SK-N-SH (cell line): ENCODE data around the gene ANO3. TPM values are rescaled to one million over a fixed set of nuclear protein-coding genes. Genes with fewer than 3 reads are reported as not detected.

Experiments used
- CTCF ChIA-PET: fragments of 300-600, 350-600 bp; formaldehyde crosslinking; extraction: SDS; loops from one replicate; lab custom pipeline; 2021; lab: Yijun Ruan, JAX
- POLR2A ChIA-PET: fragments of 350-600 bp; sonication (Branson Sonifier 250); formaldehyde crosslinking; extraction: SDS; loops from one replicate; lab custom pipeline; 2020; ENCODE audit warnings: antibody characterized with exemption, inconsistent platforms; lab: Yijun Ruan, JAX
- DNase-seq: peaks from one replicate; pipeline ENCODE4 v3.0.0; 2012
- H2AFZ ChIP-seq: fragments of 200-600 bp; sonication (generic); 2 replicates; pipeline ENCODE4 v1.8.1; 2016; ENCODE audit warnings: antibody characterized with exemption, mild to moderate bottlenecking, low read depth
- H3F3A ChIP-seq: fragments of 200-600 bp; sonication (generic); replicated peaks from 2 replicates; pipeline ENCODE3; 2016; ENCODE audit warnings: antibody characterized with exemption, mild to moderate bottlenecking; ENCODE audit not compliant: insufficient read depth
- H3K27ac ChIP-seq, 2 experiments: fragments of 200-500 bp in 1 of 2; fragments of 200-600 bp in 1 of 2; sonication (Bioruptor generic) in 1 of 2; sonication (generic), shearing (Covaris generic) in 1 of 2; 2 replicates each; pipeline versions ENCODE4 v1.5.1 to v1.6.1; 2014 to 2016; ENCODE audit warnings: low read depth in 2 of 2, inconsistent platforms in 1 of 2, low read length in 1 of 2, mild to moderate bottlenecking in 1 of 2, mixed read lengths in 1 of 2
- H3K27me3 ChIP-seq: fragments of 200-600 bp; sonication (generic), shearing (Covaris generic); 2 replicates; pipeline ENCODE4 v1.6.1; 2016; ENCODE audit warnings: mixed run types; ENCODE audit not compliant: insufficient read depth
- H3K36me3 ChIP-seq, 2 experiments: fragments of 200-500 bp in 1 of 2; fragments of 200-600 bp in 1 of 2; sonication (Bioruptor generic) in 1 of 2; sonication (generic) in 1 of 2; replicated peaks in 1 of 2; 2 replicates each; pipeline versions ENCODE3 to v1.5.1; 2014 to 2016; ENCODE audit warnings: low read length in 1 of 2, mild to moderate bottlenecking in 1 of 2; ENCODE audit not compliant: insufficient read depth in 2 of 2, control insufficient read depth in 1 of 2
- H3K4me1 ChIP-seq, 2 experiments: fragments of 200-500 bp in 1 of 2; fragments of 200-600 bp in 1 of 2; sonication (Bioruptor generic) in 1 of 2; sonication (generic), shearing (Covaris generic) in 1 of 2; 2 replicates each; pipeline versions ENCODE4 v1.5.1 to v1.6.1; 2014 to 2016; ENCODE audit warnings: low read depth in 1 of 2, low read length in 1 of 2, mixed run types in 1 of 2; ENCODE audit not compliant: insufficient read depth in 2 of 2, control insufficient read depth in 1 of 2
- H3K4me2 ChIP-seq: fragments of 200-600 bp; sonication (generic), shearing (Covaris generic); 2 replicates; pipeline ENCODE4 v1.6.1; 2017; ENCODE audit warnings: mixed run types
- H3K4me3 ChIP-seq, 2 experiments: fragments of 200-500 bp in 1 of 2; fragments of 200-600 bp in 1 of 2; sonication (Bioruptor generic) in 1 of 2; sonication (generic), shearing (Covaris generic) in 1 of 2; 2 replicates each; pipeline versions ENCODE4 v1.5.1 to v1.8.1; 2014 to 2016; ENCODE audit warnings: low read depth in 2 of 2, inconsistent platforms in 1 of 2, low read length in 1 of 2, mild to moderate bottlenecking in 1 of 2, mixed read lengths in 1 of 2, moderate library complexity in 1 of 2
- H3K79me2 ChIP-seq: fragments of 200-600 bp; sonication (generic); 2 replicates; pipeline ENCODE4 v1.8.1; 2017; ENCODE audit warnings: mild to moderate bottlenecking; ENCODE audit not compliant: insufficient read depth
- H3K9ac ChIP-seq: fragments of 200-600 bp; sonication (generic); 2 replicates; pipeline ENCODE4 v1.6.1; 2017; ENCODE audit warnings: mixed run types
- H3K9me2 ChIP-seq: fragments of 200-600 bp; sonication (generic); 2 replicates; pipeline ENCODE4 v1.6.1; 2017; ENCODE audit warnings: mixed run types
- H3K9me3 ChIP-seq: fragments of 200-600 bp; sonication (generic); 2 replicates; pipeline ENCODE4 v1.6.1; 2017; ENCODE audit warnings: mixed run types, mild to moderate bottlenecking, moderate library complexity
- H4K20me1 ChIP-seq: fragments of 200-600 bp; sonication (generic); 2 replicates; pipeline ENCODE4 v1.6.1; 2017; ENCODE audit warnings: mild to moderate bottlenecking, mixed run types; ENCODE audit not compliant: insufficient read depth
- CHD2 ChIP-seq: fragments of 150-350 bp; IDR thresholded peaks from 2 replicates; pipeline ENCODE4 v1.6.1; 2018; ENCODE audit warnings: low read length; ENCODE audit not compliant: partially characterized antibody
- CTCF ChIP-seq: fragments of 200-600 bp; sonication (generic); IDR thresholded peaks from 2 replicates; pipeline ENCODE4 v1.6.1; 2017; ENCODE audit warnings: antibody characterized with exemption, mild to moderate bottlenecking, moderate library complexity
- ELF1 ChIP-seq: IDR thresholded peaks from 2 replicates; pipeline ENCODE4 v1.4.0; 2012
- EP300 ChIP-seq, 2 experiments: IDR thresholded peaks; 2 replicates each; pipeline versions ENCODE4 v1.4.0 to v1.6.1; 2012; ENCODE audit warnings: borderline replicate concordance in 1 of 2, low read depth in 1 of 2, low read length in 1 of 2
- FOXJ3 ChIP-seq: sonication (generic); formaldehyde crosslinking; IDR thresholded peaks from 2 replicates; pipeline ENCODE4 v1.5.1; 2020; ENCODE audit warnings: mild to moderate bottlenecking, missing genetic modification reagents
- GABPA ChIP-seq: IDR thresholded peaks from 2 replicates; pipeline ENCODE4 v1.4.0; 2012; ENCODE audit warnings: low read depth, mild to moderate bottlenecking
- MEF2A ChIP-seq: IDR thresholded peaks from 2 replicates; pipeline ENCODE4 v1.4.0; 2012; ENCODE audit warnings: low read depth, borderline replicate concordance
- NFIC ChIP-seq: IDR thresholded peaks from 2 replicates; pipeline ENCODE4 v1.4.0; 2012; ENCODE audit warnings: borderline replicate concordance
- NRF1 ChIP-seq: IDR thresholded peaks from 2 replicates; pipeline ENCODE4 v1.6.1; 2012; ENCODE audit warnings: low read depth, mild to moderate bottlenecking, low read length
- PBX3 ChIP-seq: IDR thresholded peaks from 2 replicates; pipeline ENCODE4; 2012
- RAD21 ChIP-seq: IDR thresholded peaks from 2 replicates; pipeline ENCODE4 v1.6.1; 2012; ENCODE audit warnings: mild to moderate bottlenecking, low read length
- RFX5 ChIP-seq: IDR thresholded peaks from 2 replicates; pipeline ENCODE4 v1.6.1; 2012; ENCODE audit warnings: mild to moderate bottlenecking, improper control_type of control experiment, low read length
- RXRA ChIP-seq: IDR thresholded peaks from 2 replicates; pipeline ENCODE4 v1.4.0; 2012; ENCODE audit warnings: low read depth, mild to moderate bottlenecking, borderline replicate concordance
- SIN3A ChIP-seq: IDR thresholded peaks from 2 replicates; pipeline ENCODE4 v1.6.1; 2012; ENCODE audit warnings: low read depth, mild to moderate bottlenecking, low read length, moderate library complexity, borderline replicate concordance
- TCF12 ChIP-seq: IDR thresholded peaks from 2 replicates; pipeline ENCODE4 v1.4.0; 2012
- USF1 ChIP-seq: IDR thresholded peaks from 2 replicates; pipeline ENCODE4 v1.4.0; 2012; ENCODE audit warnings: low read depth, borderline replicate concordance
- USF2 ChIP-seq: fragments of 150-350 bp; IDR thresholded peaks from 2 replicates; pipeline ENCODE4 v1.6.1; 2017; ENCODE audit warnings: antibody characterized with exemption, low read length, low read depth, borderline replicate concordance
- ZBTB33 ChIP-seq: IDR thresholded peaks from 2 replicates; pipeline ENCODE4 v1.4.0; 2012; ENCODE audit warnings: low read depth, borderline replicate concordance
- WGBS: methylation state at CpG from one replicate; pipeline ENCODE4 v1.1.6; 2017; ENCODE audit warnings: low lambda C conversion rate; 5-methylcytosine and 5-hydroxymethylcytosine counted together
- polyA plus RNA-seq, 3 experiments: library from polyadenylated mRNA; depleted of rRNA; stranded (reverse); fragments of >200 nt; gene quantifications; 2 replicates each; pipeline ENCODE4 v1.2.3, GENCODE V29; 2012

The ANO3 gene
- polyA plus RNA-seq, 1 of the 3 experiments (the other 2 are of a cell fraction) = 0.13 TPM

- no peak for TF ChIP-seq CTCF
- no peak for TF ChIP-seq RFX5
Observed at GRCh38 chr11:26412955-26413354, 81.0 kb downstream of the ANO3 start (continued).

- Histone ChIP-seq H3K79me2 (no peaks in the 10 kb centered on the region), H3F3A (no peaks in the 10 kb centered on the region), H3K4me2 (no peak overlapping the region), H3K27me3 (no peaks in the 10 kb centered on the region), H3K9ac (no peak overlapping the region), H3K9me3 (no peaks in the 10 kb centered on the region), H3K9me2 (0 out of 2 replicates have a peak, but pooled peaks cover 3% of the 10 kb centered on the region), H2AFZ (no peak overlapping the region), H3K36me3 (no peaks in the 10 kb centered on the region), H4K20me1 (no peaks in the 10 kb centered on the region), H3K4me3 (no peak overlapping the region), H3K27ac (no peak overlapping the region), H3K4me1 (no peaks in the 10 kb centered on the region)
- WGBS = 90% methylated on average over 6 of the region's 6 CpGs
- CTCF ChIA-PET = no interaction called here
- TF ChIP-seq EP300 (IDR thresholded peaks at IDR 0.05; ENCODE audit: borderline replicate concordance in 1 of 2, low read depth in 1 of 2, low read length in 1 of 2) (no peak), ZBTB33 (no peak), GABPA (no peak), RAD21 (no peak)
- DNase-seq = no peak
- POLR2A ChIA-PET = no interaction called here
Observed at GRCh38 chr11:26418386-26418912, 86.5 kb downstream of the ANO3 start.

GRCh38 chr11:26420331-26420730, 88.4 kb downstream of the ANO3 start:
- H3K9me2 ChIP-seq = 0 out of 2 replicates have a peak, but pooled peaks cover 3% of the 10 kb centered on the region
- H3K27me3 ChIP-seq = no peaks in the 10 kb centered on the region
- POLR2A ChIA-PET = no interaction called here
- no peaks in the 10 kb centered on the region for H4K20me1 ChIP-seq
- no peaks in the 10 kb centered on the region for H3F3A ChIP-seq
- CTCF ChIA-PET = no interaction called here
- no peaks in the 10 kb centered on the region for H3K9me3 ChIP-seq
- WGBS = 38% methylated on average over 1 of the region's 1 CpG
- no peaks in the 10 kb centered on the region for H3K36me3 ChIP-seq
- no peak overlapping the region for H3K4me2 ChIP-seq
- no peak overlapping the region for H3K9ac ChIP-seq
- no peak overlapping the region for H3K4me3 ChIP-seq
- DNase-seq = no peak
- no peak overlapping the region for H3K27ac ChIP-seq
- no peaks in the 10 kb centered on the region for H3K79me2 ChIP-seq
- no peaks in the 10 kb centered on the region for H3K4me1 ChIP-seq
- no peak overlapping the region; the same call in 1 of the 2 replicates for H2AFZ ChIP-seq
- TF ChIP-seq CHD2 (no peak), NFIC (no peak), ELF1 (no peak), NRF1 (no peak), PBX3 (no peak), TCF12 (no peak), SIN3A (no peak), USF1 (no peak), RXRA (no peak), GABPA (no peak), FOXJ3 (no peak), MEF2A (no peak), USF2 (no peak)
